HepG2 (cell line): ENCODE measurements around the gene SULT4A1. TPM values are rescaled to one million over a fixed set of nuclear protein-coding genes. Genes with fewer than 3 reads are reported as not detected.

Experiments
- ATAC-seq: fragments of 200-7000 bp; cut with Tn5 transposase; 3 replicates; pipeline ENCODE4 v1.9.1; 2020; ENCODE audit warnings: mild to moderate bottlenecking, moderate library complexity
- BruUV-seq: library from RNA; stranded (reverse); fragments of 400-500 nt; replicated peaks from 2 replicates; lab custom pipeline; 2021; lab: Mats Ljungman, UMichigan
- CTCF ChIA-PET: fragments of 300-600 bp; formaldehyde crosslinking; extraction: SDS; loops from one replicate; lab custom pipeline; 2021; ENCODE audit warnings: low total read pairs, inconsistent platforms, low intra/inter-chr PET ratio; lab: Yijun Ruan, JAX
- POLR2A ChIA-PET: fragments of 350-600 bp; sonication (Branson Sonifier 250); formaldehyde crosslinking; loops from one replicate; lab custom pipeline; 2020; ENCODE audit warnings: antibody characterized with exemption, inconsistent platforms; lab: Yijun Ruan, JAX
- DNase-seq: peaks from one replicate; pipeline ENCODE4 v3.0.0-alpha.2; 2015; ENCODE audit warnings: low spot score
- FAIRE-seq: peaks from 3 replicates; lab custom pipeline; 2011; peaks lifted over from hg19 to GRCh38; lab: Jason Lieb, UNC
- H2AFZ ChIP-seq: one replicate; pipeline ENCODE4 v1.6.1; 2011; ENCODE audit warnings: low read length, inconsistent platforms
- H3K27ac ChIP-seq: fragments of 300-600 bp; 3 replicates; pipeline ENCODE4 v1.8.0; 2011; ENCODE audit warnings: mixed run types, mild to moderate bottlenecking, mixed read lengths, low read length, inconsistent platforms; ENCODE audit not compliant: insufficient read depth; ENCODE audit errors: extremely low read length
- H3K27me3 ChIP-seq, 2 experiments: fragments of 200-600 bp in 1 of 2; 2 replicates in 1 of 2; 3 replicates in 1 of 2; pipeline versions ENCODE4 v1.6.0 to v1.8.0; 2011; ENCODE audit warnings: low read length in 2 of 2, mild to moderate bottlenecking in 2 of 2, moderate library complexity in 2 of 2, inconsistent platforms in 1 of 2; ENCODE audit not compliant: insufficient read depth in 2 of 2, control insufficient read depth in 1 of 2
- H3K36me3 ChIP-seq, 2 experiments: fragments of 200-600 bp in 1 of 2; replicated peaks in 1 of 2; 2 replicates in 1 of 2; 3 replicates in 1 of 2; pipeline versions ENCODE4 v1.5.1 to v1.8.0; 2011; ENCODE audit warnings: low read length in 2 of 2, inconsistent platforms in 1 of 2; ENCODE audit not compliant: insufficient read depth in 2 of 2, control insufficient read depth in 1 of 2
- H3K4me1 ChIP-seq: 2 replicates; pipeline ENCODE4 v1.5.1; 2012; ENCODE audit warnings: low read length, inconsistent platforms; ENCODE audit not compliant: insufficient read depth
- H3K4me2 ChIP-seq: 2 replicates; pipeline ENCODE4 v1.6.0; 2011; ENCODE audit warnings: low read depth, low read length, inconsistent platforms
- H3K4me3 ChIP-seq, 3 experiments: fragments of 200-600 bp in 1 of 3; sonication (generic), shearing (Covaris generic) in 1 of 3; replicated peaks in 1 of 3; 2 replicates each; pipeline ENCODE4 v1.5.1; 2011 to 2016; ENCODE audit warnings: low read length in 3 of 3, inconsistent platforms in 2 of 3, low read depth in 2 of 3, mild to moderate bottlenecking in 2 of 3, control low read depth in 1 of 3, mixed read lengths in 1 of 3; ENCODE audit not compliant: insufficient read depth in 1 of 3
- H3K79me2 ChIP-seq: one replicate; pipeline ENCODE4 v1.6.1; 2011; ENCODE audit warnings: low read length, inconsistent platforms; ENCODE audit not compliant: insufficient read depth
- H3K9ac ChIP-seq: 2 replicates; pipeline ENCODE4 v1.6.0; 2011; ENCODE audit warnings: mild to moderate bottlenecking, low read depth, low read length, inconsistent platforms; ENCODE audit not compliant: insufficient read depth
- H3K9me3 ChIP-seq: 2 replicates; pipeline ENCODE4 v1.5.1; 2012; ENCODE audit warnings: mild to moderate bottlenecking, low read length
- H4K20me1 ChIP-seq: 2 replicates; pipeline ENCODE4 v1.6.0; 2011; ENCODE audit warnings: inconsistent platforms, mild to moderate bottlenecking, low read length, moderate library complexity; ENCODE audit not compliant: insufficient read depth
- CEBPZ ChIP-seq: IDR thresholded peaks from 2 replicates; pipeline ENCODE4 v1.6.1; 2012; ENCODE audit warnings: low read length, improper control_type of control experiment
- CREB3 ChIP-seq: sonication (generic); formaldehyde crosslinking; IDR thresholded peaks from 2 replicates; pipeline ENCODE4 v1.5.0; 2020; ENCODE audit warnings: missing genetic modification reagents
- FOXK1 ChIP-seq: sonication (generic); formaldehyde crosslinking; IDR thresholded peaks from 2 replicates; pipeline ENCODE4 v1.4.0; 2020; ENCODE audit warnings: low read depth, missing genetic modification reagents, borderline replicate concordance
- GMEB2 ChIP-seq: IDR thresholded peaks from 2 replicates; pipeline ENCODE4 v1.6.1; 2016; ENCODE audit warnings: missing biosample characterization, missing genetic modification reagents, low read depth
- KDM1A ChIP-seq: IDR thresholded peaks from 2 replicates; pipeline ENCODE4 v1.6.1; 2016; ENCODE audit warnings: missing compliant biosample characterization
- NFATC3 ChIP-seq: sonication (generic); formaldehyde crosslinking; IDR thresholded peaks from 2 replicates; pipeline ENCODE4 v1.5.1; 2020; ENCODE audit warnings: mild to moderate bottlenecking, missing genetic modification reagents
- PRDM4 ChIP-seq: sonication (generic); formaldehyde crosslinking; IDR thresholded peaks from 2 replicates; pipeline ENCODE4 v1.9.0; 2021; ENCODE audit warnings: missing genetic modification reagents, borderline replicate concordance
- YY1 ChIP-seq: IDR thresholded peaks from 2 replicates; pipeline ENCODE4 v1.6.1; 2011; ENCODE audit warnings: low read length, low read depth, moderate library complexity, mild to moderate bottlenecking; ENCODE audit not compliant: insufficient read depth, insufficient replicate concordance
- ZNF660 ChIP-seq: sonication (generic); formaldehyde crosslinking; IDR thresholded peaks from 2 replicates; pipeline ENCODE4 v1.5.1; 2020; ENCODE audit warnings: mild to moderate bottlenecking, low read depth, missing genetic modification reagents, borderline replicate concordance
- ZNF678 ChIP-seq: sonication (generic); formaldehyde crosslinking; IDR thresholded peaks from 2 replicates; pipeline ENCODE4 v1.4.0; 2020; ENCODE audit warnings: mild to moderate bottlenecking, missing genetic modification reagents
- ZNF792 ChIP-seq: IDR thresholded peaks from 2 replicates; pipeline ENCODE4 v1.6.1; 2016
- in situ Hi-C: cut with HindIII; loops from 2 replicates; pipeline ENCODE4 v1.10.0; 2017; ENCODE audit warnings: low pct_unique_long_range_greater_than_20kb; ENCODE audit not compliant: extremely low pct_ligation_motif_present
- intact Hi-C: fragments of 100-400 bp; cut with micrococcal nuclease; formaldehyde crosslinking; loops from one replicate; pipeline ENCODE4 v1.10.0; 2022; ENCODE audit not compliant: unreplicated experiment
- polyA plus RNA-seq, 8 experiments: library from polyadenylated mRNA; depleted of rRNA in 3 of 8; stranded (reverse) in 7 of 8; unstranded in 1 of 8; fragments of >200 nt; fragmentation: Illumina TruSeq in 4 of 8; extraction: Trizol in 4 of 8; gene quantifications; 2 replicates each; pipeline versions ENCODE4 v1.2.1 to v1.2.3, GENCODE V29; 2011 to 2016; ENCODE audit warnings: low read depth in 4 of 8, missing spikeins in 1 of 8, mixed read lengths in 1 of 8; ENCODE audit not compliant: insufficient read depth in 1 of 8
- total RNA-seq, 5 experiments: library from RNA; depleted of rRNA; stranded (reverse); fragments of >200 nt; fragmentation: Illumina TruSeq; extraction: Trizol; gene quantifications; 2 replicates each; pipeline ENCODE4 v1.2.3, GENCODE V29; 2016; ENCODE audit warnings: low read depth in 1 of 5

Gene SULT4A1
- total and polyA plus RNA-seq, 2 of the 13 experiments (the other 11 are each of a cell fraction or from before 2014, with no cell fraction given) = not detected

- CTCF ChIA-PET = no interaction called here
Measured at GRCh38 chr22:43857367-43857766, 4.9 kb downstream of the SULT4A1 start.

More at GRCh38 chr22:43857367-43857766, 4.9 kb downstream of the SULT4A1 start:
- no peak for DNase-seq
- FAIRE-seq = no peak
- intact Hi-C loops (no loop called here), in situ Hi-C loops (no loop called here)
- no peak overlapping the region for H2AFZ ChIP-seq
- H3K4me1 ChIP-seq = no peaks in the 10 kb centered on the region
- peaks cover 4% of the 10 kb centered on the region; the same call in 1 of the 2 replicates for H4K20me1 ChIP-seq
- TF ChIP-seq ZNF678 (no peak), CEBPZ (no peak), PRDM4 (CRISPR knock-in tag) (no peak), GMEB2 (no peak), YY1 (no peak), NFATC3 (no peak), ZNF792 (no peak), KDM1A (CRISPR knock-in tag) (no peak), FOXK1 (no peak), CREB3 (CRISPR knock-in tag) (no peak), ZNF660 (no peak)
- no TSS peak for BruUV-seq
- H3K27ac ChIP-seq = no peak overlapping the region
- no peak overlapping the region for H3K9ac ChIP-seq
- peaks cover 3 to 38% of the 10 kb centered on the region in 2 experiments; a peak in 4 of 5 replicates for H3K27me3 ChIP-seq
- H3K79me2 ChIP-seq = no peaks in the 10 kb centered on the region
- POLR2A ChIA-PET = no interaction called here
- no peaks in the 10 kb centered on the region for H3K36me3 ChIP-seq
- H3K4me2 ChIP-seq = no peak overlapping the region
- no peak for ATAC-seq
- H3K4me3 ChIP-seq = no peak overlapping the region
- no peaks in the 10 kb centered on the region for H3K9me3 ChIP-seq
